Spleen (tissue), 7 donors: ENCODE data around the gene VIPAS39.

Source experiments
- POLR2A ChIP-seq, 3 donors: fragments of 450-650 bp; IDR thresholded peaks; one replicate each; pipeline ENCODE4 v1.5.1; 2017; ENCODE audit warnings: antibody characterized with exemption in 3 of 3, mild to moderate bottlenecking in 1 of 3
- TF ChIP-seq, protein P1 (sequence below), 11 experiments: fragments of 200-600 bp in 7 of 11; fragments of 450-650 bp in 4 of 11; sonication (generic) in 4 of 11; IDR thresholded peaks in 8 of 11; conservative IDR thresholded peaks in 3 of 11; 1 replicate in 7 of 11; 2 replicates in 4 of 11; pipeline versions ENCODE4 v1.4.0 to v1.8.0; 2016 to 2021; ENCODE audit warnings: antibody characterized with exemption in 11 of 11, inconsistent platforms in 4 of 11, mild to moderate bottlenecking in 1 of 11
- donor health status: DM: no; HTN: no; CAD: no; lungs with moderate emphysema.
- donor health status: DM: no; HTN: no; CAD: no.
- donor health status: DM: no; HTN: no; CAD: no.

- TF ChIP-seq, protein P1, sequence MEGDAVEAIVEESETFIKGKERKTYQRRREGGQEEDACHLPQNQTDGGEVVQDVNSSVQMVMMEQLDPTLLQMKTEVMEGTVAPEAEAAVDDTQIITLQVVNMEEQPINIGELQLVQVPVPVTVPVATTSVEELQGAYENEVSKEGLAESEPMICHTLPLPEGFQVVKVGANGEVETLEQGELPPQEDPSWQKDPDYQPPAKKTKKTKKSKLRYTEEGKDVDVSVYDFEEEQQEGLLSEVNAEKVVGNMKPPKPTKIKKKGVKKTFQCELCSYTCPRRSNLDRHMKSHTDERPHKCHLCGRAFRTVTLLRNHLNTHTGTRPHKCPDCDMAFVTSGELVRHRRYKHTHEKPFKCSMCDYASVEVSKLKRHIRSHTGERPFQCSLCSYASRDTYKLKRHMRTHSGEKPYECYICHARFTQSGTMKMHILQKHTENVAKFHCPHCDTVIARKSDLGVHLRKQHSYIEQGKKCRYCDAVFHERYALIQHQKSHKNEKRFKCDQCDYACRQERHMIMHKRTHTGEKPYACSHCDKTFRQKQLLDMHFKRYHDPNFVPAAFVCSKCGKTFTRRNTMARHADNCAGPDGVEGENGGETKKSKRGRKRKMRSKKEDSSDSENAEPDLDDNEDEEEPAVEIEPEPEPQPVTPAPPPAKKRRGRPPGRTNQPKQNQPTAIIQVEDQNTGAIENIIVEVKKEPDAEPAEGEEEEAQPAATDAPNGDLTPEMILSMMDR (IDR thresholded peaks at IDR 0.05 in 8 of 11, conservative IDR thresholded peaks at IDR 0.05 in 3 of 11) = no peak
- TF ChIP-seq POLR2A (IDR thresholded peaks at IDR 0.05) = no peak
Measured at GRCh38 chr14:77498984-77499527, 41.7 kb upstream of the VIPAS39 start.
